ENCODE results near the gene BSN.

The BSN gene

DNA sequence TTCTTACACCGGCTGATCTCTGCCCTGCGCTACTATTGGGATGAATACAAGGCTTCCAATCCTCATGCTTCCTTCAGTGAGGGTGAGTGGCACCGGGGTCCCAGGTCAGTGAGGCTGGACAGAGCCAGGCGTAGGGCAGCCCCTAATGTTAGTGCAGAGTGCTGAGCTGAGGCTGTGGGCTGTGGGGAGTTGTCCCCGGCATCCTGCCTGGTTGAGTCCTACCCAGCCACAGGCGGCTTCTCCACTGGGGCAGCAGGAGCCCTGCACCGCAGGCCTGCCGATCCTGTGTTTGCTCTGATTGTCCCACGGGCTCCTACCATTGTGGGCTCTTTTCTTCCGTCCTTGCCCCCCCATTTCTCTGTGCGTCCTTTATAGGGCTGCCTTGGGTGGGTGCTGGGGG is 148.4 kb downstream of the BSN start:
- TF ChIP-seq, protein P1, sequence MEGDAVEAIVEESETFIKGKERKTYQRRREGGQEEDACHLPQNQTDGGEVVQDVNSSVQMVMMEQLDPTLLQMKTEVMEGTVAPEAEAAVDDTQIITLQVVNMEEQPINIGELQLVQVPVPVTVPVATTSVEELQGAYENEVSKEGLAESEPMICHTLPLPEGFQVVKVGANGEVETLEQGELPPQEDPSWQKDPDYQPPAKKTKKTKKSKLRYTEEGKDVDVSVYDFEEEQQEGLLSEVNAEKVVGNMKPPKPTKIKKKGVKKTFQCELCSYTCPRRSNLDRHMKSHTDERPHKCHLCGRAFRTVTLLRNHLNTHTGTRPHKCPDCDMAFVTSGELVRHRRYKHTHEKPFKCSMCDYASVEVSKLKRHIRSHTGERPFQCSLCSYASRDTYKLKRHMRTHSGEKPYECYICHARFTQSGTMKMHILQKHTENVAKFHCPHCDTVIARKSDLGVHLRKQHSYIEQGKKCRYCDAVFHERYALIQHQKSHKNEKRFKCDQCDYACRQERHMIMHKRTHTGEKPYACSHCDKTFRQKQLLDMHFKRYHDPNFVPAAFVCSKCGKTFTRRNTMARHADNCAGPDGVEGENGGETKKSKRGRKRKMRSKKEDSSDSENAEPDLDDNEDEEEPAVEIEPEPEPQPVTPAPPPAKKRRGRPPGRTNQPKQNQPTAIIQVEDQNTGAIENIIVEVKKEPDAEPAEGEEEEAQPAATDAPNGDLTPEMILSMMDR (IDR thresholded peaks at IDR 0.05; ENCODE audit: insufficient read depth, low read length, missing control alignments) = no peak
- no peak overlapping the region for H3K4me3 ChIP-seq (ENCODE audit: low read depth, low read length)
- no peak for DNase-seq (ENCODE audit: low read depth, low spot score)
- CTCF ChIA-PET = interaction anchor here (0.9 to 7.8 kb wide), 13 partner anchors 9 to 227 kb away, joined by 3 to 74 read pairs (median 4); partner anchors contain the start of gene AMIGO3
- POLR2A ChIA-PET = no interaction called here

DNA sequence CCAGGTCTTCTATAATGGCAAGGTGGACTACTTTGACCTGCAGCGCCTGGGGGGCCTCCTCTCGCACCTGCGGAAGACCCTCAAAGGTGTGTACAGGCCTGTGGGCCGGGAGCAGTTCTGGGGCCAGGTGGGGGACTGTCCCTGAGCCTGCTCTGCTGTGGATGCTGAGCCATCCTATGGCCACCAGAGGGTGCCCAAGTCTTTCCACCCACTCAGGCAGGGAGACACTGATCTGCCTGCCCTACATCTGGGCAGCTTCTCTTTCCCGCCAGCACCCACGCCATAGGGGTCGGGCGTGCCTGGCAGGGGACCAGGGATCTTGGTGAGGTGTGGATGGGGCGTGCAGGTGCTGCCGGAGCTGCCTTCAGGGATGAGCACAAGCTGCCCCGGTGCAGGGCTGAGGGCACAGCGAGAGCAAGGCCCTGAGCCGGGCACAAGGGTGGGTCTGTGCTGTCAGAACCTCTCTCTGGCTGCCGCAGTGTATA is 149.2 kb downstream of the BSN start:
- TF ChIP-seq, protein P1 (IDR thresholded peaks at IDR 0.05; ENCODE audit: insufficient read depth, low read length, missing control alignments) = peak; percentile 90
- DNase-seq (ENCODE audit: low read depth, low spot score) = no peak
- ChIA-PET CTCF (interaction anchor here (0.9 to 7.8 kb wide), 14 partner anchors 10 to 226 kb away, joined by 3 to 74 read pairs (median 4); partner anchors contain the start of genes AMIGO3 and IP6K1), POLR2A (no interaction called here)
- no peak overlapping the region for H3K4me3 ChIP-seq (ENCODE audit: low read depth, low read length)

DNA sequence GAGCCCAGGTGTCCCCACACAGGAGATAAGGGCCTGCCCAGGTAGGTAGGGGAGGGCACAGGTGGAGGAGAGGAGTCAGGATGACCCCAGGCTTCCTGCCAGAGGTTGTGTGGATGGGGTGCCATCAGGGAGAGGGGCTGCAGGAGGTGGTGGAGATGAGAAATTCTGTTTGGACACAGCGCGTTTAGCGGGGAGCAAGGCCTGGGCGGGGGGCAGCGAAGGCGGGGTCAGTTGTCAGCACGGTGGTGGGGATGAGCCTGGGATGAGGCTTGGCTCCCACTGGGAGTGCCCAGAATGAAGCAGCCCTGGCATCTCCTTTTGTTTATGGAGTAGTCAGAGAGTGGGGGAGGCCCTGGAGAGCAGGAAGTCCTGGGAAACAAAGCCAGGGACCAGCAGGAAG is 149.7 kb downstream of the BSN start:
- TF ChIP-seq, protein P1 (IDR thresholded peaks at IDR 0.05; ENCODE audit: insufficient read depth, low read length, missing control alignments) = no peak
- ChIA-PET CTCF (interaction anchor here (0.9 to 7.8 kb wide), 11 partner anchors 9 to 164 kb away, joined by 3 to 74 read pairs (median 4); partner anchors contain the start of genes AMIGO3 and IP6K1), POLR2A (no interaction called here)
- DNase-seq (ENCODE audit: low read depth, low spot score) = no peak
- no peak overlapping the region for H3K4me3 ChIP-seq (ENCODE audit: low read depth, low read length)

DNA sequence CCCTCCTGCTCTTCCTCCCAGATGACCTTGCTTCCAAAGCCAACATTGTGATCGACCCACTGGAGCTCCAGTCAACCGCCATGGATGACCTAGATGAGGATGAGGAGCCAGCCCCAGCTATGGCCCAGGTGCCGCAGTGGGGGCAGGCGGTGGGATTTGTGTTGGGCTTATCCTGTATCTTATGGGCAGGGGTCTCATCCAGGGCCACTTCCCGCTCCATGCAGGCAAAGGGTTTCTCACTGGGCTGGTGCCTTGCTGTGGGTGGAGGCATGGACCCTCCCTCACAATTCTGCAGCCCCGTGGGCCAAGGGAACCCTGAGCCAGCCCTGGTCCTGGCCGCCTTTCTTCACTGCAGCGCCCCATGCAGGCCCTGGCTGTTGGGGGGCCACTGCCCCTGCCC is 150.4 kb downstream of the BSN start:
- CTCF ChIA-PET = interaction anchor here (1.0 to 7.8 kb wide), 4 partner anchors 9 to 165 kb away, joined by 3 to 74 read pairs (median 50); no protein-coding TSS in a partner anchor
- no peak overlapping the region for H3K4me3 ChIP-seq (ENCODE audit: low read depth, low read length)
- no peak for DNase-seq (ENCODE audit: low read depth, low spot score)
- POLR2A ChIA-PET = no interaction called here
- TF ChIP-seq, protein P1 (IDR thresholded peaks at IDR 0.05; ENCODE audit: insufficient read depth, low read length, missing control alignments) = no peak

DNA sequence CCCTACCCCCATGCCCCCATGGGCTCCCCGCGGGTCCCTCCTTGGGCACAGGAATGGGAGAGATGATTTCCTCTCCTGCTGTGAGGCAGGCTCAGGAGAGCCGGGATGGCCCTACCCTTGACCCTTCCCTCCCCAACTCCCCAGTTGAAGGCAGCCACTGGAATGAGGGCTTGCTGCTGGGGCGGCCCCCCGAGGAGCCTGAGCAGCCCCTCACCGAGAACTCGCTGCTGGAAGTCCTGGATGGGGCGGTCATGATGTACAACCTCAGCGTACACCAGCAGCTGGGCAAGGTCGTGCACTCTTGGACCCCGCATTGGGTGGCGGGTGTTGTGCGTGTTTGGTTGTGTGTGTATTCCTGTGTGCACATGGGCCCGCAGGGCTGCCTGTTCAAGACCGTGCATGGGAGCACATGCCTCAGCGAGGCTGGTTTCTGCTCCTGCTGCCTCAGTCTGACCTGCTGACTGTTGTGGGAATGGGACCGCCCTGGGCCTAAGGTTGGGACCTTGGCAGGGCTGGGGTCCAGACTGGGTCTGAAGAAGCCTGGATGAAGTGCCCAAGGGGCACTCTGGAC is 151.2 kb downstream of the BSN start:
- no peak for DNase-seq (ENCODE audit: low read depth, low spot score)
- no peak overlapping the region for H3K4me3 ChIP-seq (ENCODE audit: low read depth, low read length)
- TF ChIP-seq, protein P1 (IDR thresholded peaks at IDR 0.05; ENCODE audit: insufficient read depth, low read length, missing control alignments) = no peak
- CTCF ChIA-PET = interaction anchor here (1.0 to 1.9 kb wide), 3 partner anchors 7 to 134 kb away, joined by 3 to 7 read pairs (median 4); no protein-coding TSS in a partner anchor
- POLR2A ChIA-PET = no interaction called here

DNA sequence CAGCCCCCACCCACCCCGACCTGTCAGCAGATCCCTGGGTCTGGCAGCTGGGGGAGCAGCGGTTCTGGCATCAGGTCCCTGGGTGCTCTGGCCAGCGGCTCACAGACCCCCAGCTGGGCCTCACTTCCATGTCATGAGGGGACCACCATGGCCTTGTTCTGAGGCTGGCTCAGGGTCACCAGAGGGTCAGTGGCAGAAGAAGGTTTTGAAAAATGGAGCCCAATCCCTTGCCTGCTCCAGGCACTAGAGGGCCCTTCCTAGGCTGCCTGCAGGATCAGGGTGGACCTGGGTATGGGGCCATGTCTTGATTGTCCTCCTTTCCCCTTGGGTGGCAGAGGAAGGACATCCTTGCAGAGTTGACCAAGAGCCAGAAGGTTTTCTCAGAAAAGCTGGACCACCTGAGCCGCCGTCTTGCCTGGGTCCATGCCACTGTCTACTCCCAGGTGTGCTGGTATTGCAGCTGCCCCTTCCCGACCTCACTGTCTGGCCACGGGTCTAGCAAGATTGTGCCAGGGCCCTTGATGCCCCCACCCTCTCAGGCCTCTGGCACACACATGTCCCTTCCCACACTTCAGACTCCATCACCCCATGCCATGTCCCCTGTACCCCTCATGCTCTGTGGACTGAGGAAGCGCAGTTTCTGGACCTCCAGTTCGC is 152.3 kb downstream of the BSN start:
- POLR2A ChIA-PET = no interaction called here
- H3K4me3 ChIP-seq (ENCODE audit: low read depth, low read length) = no peak overlapping the region
- CTCF ChIA-PET = interaction anchor here (1.0 to 1.9 kb wide), 3 partner anchors 8 to 133 kb away, joined by 3 to 7 read pairs (median 4); no protein-coding TSS in a partner anchor
- TF ChIP-seq, protein P1 (IDR thresholded peaks at IDR 0.05; ENCODE audit: insufficient read depth, low read length, missing control alignments) = no peak
- DNase-seq (ENCODE audit: low read depth, low spot score) = no peak

All from AG04449 (cell line).